DMS79 treated with DMSO at 0.1 percent for 48 hours (cell line): ENCODE data around the gene R3HDM4.

ENCODE experiments used
- DNase-seq: peaks from one replicate; lab custom pipeline; 2025; lab: John Stamatoyannopoulos, UW

The R3HDM4 gene

GRCh38 chr19:929891-930258 is 16.9 kb upstream of the R3HDM4 start:
- DNase-seq, result no peak

GRCh38 chr19:929203-929890 is 16.3 kb upstream of the R3HDM4 start:
- no peak for DNase-seq

GRCh38 chr19:928471-929202 is 15.6 kb upstream of the R3HDM4 start:
- DNase-seq, result no peak

DNA sequence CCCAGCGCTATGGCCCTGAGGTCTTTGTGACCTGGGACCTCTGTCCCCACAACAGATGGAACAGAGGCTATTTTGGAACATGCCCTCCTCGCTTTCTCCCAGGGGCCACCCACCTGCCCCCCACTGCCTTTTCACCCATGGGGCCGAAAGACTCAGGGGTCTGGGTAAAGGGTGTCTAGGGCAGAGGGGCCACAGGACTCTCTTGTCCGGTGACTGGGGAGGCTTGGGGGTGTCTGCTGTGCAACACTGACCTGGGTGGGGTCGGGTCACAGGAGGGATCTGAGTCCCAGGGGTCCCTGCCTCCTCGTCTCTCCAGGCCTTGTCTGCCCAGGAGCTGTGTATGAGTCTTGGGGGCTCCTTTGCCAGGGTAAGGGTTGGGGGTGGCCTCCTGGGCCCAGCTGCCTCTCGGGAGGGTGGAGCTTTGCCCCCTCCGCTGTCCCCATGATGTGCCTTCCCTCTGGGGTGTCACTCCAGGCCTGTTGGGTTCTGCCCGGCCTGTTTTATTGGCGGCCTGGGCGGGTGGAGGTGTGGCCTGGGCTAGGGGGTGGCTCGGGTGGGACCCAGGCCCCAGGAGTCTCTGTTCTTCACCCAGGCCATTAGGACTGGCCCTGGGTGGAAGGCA is 14.9 kb upstream of the R3HDM4 start:
- no peak for DNase-seq

DNA sequence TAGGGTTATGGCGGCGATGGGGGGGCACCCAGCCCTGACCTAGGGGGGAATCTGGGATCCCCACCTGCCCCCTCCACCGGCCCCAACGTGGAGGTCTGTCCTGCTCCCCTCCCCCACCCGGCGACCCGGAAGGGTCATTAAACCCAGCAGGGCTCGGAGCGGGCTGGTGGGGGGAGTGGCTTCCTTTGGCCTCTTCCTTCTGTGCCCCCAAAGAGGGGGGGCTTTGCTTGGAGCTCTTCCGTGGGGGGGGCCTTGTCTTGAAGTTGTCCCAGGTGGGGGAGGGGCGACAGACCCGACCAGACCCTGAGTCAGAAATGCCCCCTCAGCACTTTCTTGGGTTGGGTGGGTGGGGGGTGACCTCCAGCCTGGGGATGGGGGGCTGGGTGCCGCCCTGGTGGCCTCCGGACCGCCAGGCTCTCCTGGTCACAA is 14.3 kb upstream of the R3HDM4 start:
- no peak for DNase-seq

- DNase-seq, result no peak
Measured at GRCh38 chr19:926589-927350, 13.8 kb upstream of the R3HDM4 start.

DNA sequence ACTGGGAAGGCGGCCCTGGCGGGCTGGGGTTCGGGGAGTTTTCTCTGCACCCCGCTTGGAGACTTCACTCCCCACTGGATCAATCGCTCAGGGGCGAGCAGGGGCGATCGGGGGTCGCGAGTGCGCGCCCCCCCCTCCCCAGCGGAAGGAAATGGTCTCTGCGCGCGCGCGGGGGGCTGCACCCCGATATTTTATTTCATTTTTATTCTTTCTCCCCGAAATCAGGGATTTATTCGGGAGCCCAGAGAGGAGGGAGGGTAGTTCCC is 13.2 kb upstream of the R3HDM4 start:
- DNase-seq, result no peak

- peak; percentile 72 for DNase-seq
Measured at GRCh38 chr19:925526-926322, 12.7 kb upstream of the R3HDM4 start, which contains the start of gene ARID3A. Gene ARID3A (plus strand): TSS chr19:926035. CDS start chr19:929529, 3,494 bp downstream.

- DNase-seq, result no peak
Measured at GRCh38 chr19:925087-925525, 12.1 kb upstream of the R3HDM4 start.

- DNase-seq, result no peak
Measured at GRCh38 chr19:924553-925086, 11.6 kb upstream of the R3HDM4 start.

DNA sequence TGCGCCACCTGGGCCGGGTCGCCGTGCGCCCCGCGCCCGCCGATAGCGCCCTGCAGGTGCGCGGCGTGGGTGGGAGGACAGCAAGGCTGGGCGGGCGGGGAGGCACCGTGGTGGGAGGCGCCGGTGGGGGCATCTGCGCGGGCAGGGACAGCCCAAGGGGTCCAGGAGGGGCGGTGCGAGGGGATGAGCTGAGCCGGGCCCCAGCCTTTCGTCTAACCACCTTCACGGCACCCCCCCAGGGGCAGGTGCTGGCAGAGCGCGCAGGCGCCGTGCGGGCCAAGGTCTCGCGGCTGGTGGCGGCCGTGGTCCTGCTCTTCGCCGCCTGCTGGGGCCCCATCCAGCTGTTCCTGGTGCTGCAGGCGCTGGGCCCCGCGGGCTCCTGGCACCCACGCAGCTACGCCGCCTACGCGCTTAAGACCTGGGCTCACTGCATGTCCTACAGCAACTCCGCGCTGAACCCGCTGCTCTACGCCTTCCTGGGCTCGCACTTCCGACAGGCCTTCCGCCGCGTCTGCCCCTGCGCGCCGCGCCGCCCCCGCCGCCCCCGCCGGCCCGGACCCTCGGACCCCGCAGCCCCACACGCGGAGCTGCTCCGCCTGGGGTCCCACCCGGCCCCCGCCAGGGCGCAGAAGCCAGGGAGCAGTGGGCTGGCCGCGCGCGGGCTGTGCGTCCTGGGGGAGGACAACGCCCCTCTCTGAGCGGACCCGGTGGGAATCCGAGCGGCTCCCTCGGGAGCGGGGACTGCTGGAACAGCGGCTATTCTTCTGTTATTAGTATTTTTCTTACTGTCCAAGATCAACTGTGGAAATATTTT is 7.2 kb upstream of the R3HDM4 start:
- DNase-seq, result peak; percentile 33

GRCh38 chr19:919199-920050 is 6.4 kb upstream of the R3HDM4 start:
- DNase-seq, result peak; percentile 30

GRCh38 chr19:918481-919198 is 5.6 kb upstream of the R3HDM4 start:
- peak; percentile 53 for DNase-seq

GRCh38 chr19:918152-918437 is 5.1 kb upstream of the R3HDM4 start:
- DNase-seq, result no peak

DNA sequence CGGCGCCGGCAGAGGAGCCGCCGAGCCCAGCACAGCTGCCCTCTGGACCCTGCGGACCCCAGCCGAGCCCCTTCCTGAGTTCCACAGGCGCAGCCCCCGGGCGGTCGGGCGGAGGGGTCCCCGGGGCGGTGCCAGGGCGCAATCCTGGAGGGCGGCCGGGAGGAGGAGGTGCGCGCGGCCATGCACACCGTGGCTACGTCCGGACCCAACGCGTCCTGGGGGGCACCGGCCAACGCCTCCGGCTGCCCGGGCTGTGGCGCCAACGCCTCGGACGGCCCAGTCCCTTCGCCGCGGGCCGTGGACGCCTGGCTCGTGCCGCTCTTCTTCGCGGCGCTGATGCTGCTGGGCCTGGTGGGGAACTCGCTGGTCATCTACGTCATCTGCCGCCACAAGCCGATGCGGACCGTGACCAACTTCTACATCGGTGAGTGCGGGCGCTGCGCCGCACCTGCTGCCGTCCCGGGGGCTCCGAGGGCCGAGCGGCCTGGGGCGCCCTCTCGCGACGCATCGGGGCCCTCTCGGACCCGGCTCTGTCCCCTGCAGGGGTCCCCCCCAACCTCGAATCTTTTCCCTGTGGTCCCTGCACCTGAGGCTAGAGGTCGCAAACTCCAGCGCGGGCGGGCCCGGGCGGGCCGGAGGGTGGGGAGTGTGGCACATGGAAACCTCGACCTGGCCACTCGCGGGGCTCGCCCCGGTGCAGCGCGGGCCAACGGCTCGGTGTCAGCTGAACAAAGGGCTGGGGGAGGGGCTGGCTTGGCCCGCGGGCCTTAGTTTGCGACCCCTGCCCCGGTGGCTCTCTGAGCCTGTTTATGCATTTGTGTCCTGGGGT is 4.5 kb upstream of the R3HDM4 start, which contains the start of gene KISS1R:
TSS of gene KISS1R (plus strand) at position 11 of the 829 bp plus-strand sequence. CDS start at position 181, 170 bp downstream.
- DNase-seq, result peak; percentile 67

DNA sequence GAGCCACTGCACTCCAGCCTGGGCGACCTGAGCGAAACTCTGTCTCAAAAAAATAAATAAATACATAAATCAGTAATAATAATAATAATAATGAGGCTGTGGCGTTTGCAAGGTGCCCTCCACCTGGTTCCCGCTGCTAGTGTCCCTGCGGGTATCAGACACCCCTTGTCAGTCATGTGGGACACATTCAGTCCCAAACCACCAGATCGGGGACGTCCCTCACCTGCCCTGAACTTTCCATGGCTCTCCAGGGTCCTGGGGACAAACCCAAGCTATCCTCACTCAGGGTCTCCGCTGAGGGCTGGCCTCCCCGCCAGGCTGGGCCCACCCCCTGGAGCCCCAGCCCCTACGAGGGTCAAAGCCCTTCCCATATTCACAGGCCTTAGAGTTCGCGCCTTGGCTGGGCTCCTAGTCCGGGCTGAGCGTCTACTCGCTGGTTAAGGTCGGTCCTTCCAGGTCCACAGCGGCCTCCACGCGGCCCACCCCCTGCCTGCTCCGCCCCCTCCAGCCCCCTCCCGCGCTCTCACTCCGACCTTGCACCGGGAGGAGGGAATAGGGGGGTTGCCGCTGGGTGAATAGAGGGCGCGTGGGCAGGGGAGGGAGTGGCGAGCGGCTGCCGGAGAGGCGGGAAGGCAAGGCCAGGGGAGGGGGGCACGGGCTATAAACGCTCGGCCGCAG is 3.8 kb upstream of the R3HDM4 start:
- DNase-seq, result peak; percentile 19
